Astrocyte (in vitro differentiated cells and primary cell): ENCODE measurements around the gene CDC42EP4. TPM values are rescaled to one million over a fixed set of nuclear protein-coding genes. Genes with fewer than 3 reads are reported as not detected.

Experiments
- DNase-seq: peaks from one replicate; pipeline ENCODE4 v3.0.0-alpha.2; 2010; ENCODE audit warnings: low read depth
- FAIRE-seq: peaks from 2 replicates; lab custom pipeline; 2011; peaks lifted over from hg19 to GRCh38; lab: Jason Lieb, UNC
- H2AFZ ChIP-seq: 2 replicates; pipeline ENCODE4 v1.6.0; 2012; ENCODE audit warnings: low read depth, low read length, inconsistent platforms
- H3K27ac ChIP-seq: 2 replicates; pipeline ENCODE4 v1.5.1; 2011; ENCODE audit warnings: low read depth, low read length, inconsistent platforms
- H3K27me3 ChIP-seq: 2 replicates; pipeline ENCODE4 v1.6.0; 2011; ENCODE audit warnings: low read length, inconsistent platforms; ENCODE audit not compliant: insufficient read depth
- H3K36me3 ChIP-seq: 2 replicates; pipeline ENCODE4 v1.5.1; 2011; ENCODE audit warnings: low read length, inconsistent platforms; ENCODE audit not compliant: insufficient read depth
- H3K4me1 ChIP-seq: 2 replicates; pipeline ENCODE4 v1.5.1; 2011; ENCODE audit warnings: low read length, inconsistent platforms; ENCODE audit not compliant: insufficient read depth
- H3K4me2 ChIP-seq: 2 replicates; pipeline ENCODE4 v1.6.0; 2012; ENCODE audit warnings: low read length, inconsistent platforms
- H3K4me3 ChIP-seq: 2 replicates; pipeline ENCODE4 v1.5.1; 2011; ENCODE audit warnings: low read depth, mild to moderate bottlenecking, low read length, inconsistent platforms; ENCODE audit not compliant: insufficient read depth
- H3K79me2 ChIP-seq: 2 replicates; pipeline ENCODE4 v1.6.0; 2012; ENCODE audit warnings: mild to moderate bottlenecking, low read length, inconsistent platforms; ENCODE audit not compliant: insufficient read depth
- H3K9ac ChIP-seq: 2 replicates; pipeline ENCODE4 v1.6.0; 2012; ENCODE audit warnings: mild to moderate bottlenecking, low read length, inconsistent platforms
- H3K9me3 ChIP-seq: 2 replicates; pipeline ENCODE4 v1.5.1; 2012; ENCODE audit warnings: low read depth, mild to moderate bottlenecking, low read length, inconsistent platforms; ENCODE audit not compliant: insufficient read depth
- H4K20me1 ChIP-seq: 2 replicates; pipeline ENCODE4 v1.6.0; 2012; ENCODE audit warnings: low read length, inconsistent platforms; ENCODE audit not compliant: insufficient read depth
- H3K27ac Mint-ChIP-seq: one replicate; pipeline ENCODE4 v1.8.0; 2021; ENCODE audit warnings: mild to moderate bottlenecking, mixed read lengths; ENCODE audit not compliant: unreplicated experiment
- H3K27me3 Mint-ChIP-seq: one replicate; pipeline ENCODE4 v1.8.0; 2021; ENCODE audit warnings: low read depth, mixed read lengths; ENCODE audit not compliant: unreplicated experiment
- H3K36me3 Mint-ChIP-seq: one replicate; pipeline ENCODE4 v1.8.0; 2021; ENCODE audit warnings: low read depth, mixed read lengths; ENCODE audit not compliant: unreplicated experiment
- H3K4me1 Mint-ChIP-seq: one replicate; pipeline ENCODE4 v1.8.0; 2021; ENCODE audit warnings: low read depth, mixed read lengths; ENCODE audit not compliant: unreplicated experiment
- H3K4me3 Mint-ChIP-seq: one replicate; pipeline ENCODE4 v1.8.0; 2021; ENCODE audit warnings: mild to moderate bottlenecking, moderate library complexity, mixed read lengths; ENCODE audit not compliant: unreplicated experiment
- H3K9me3 Mint-ChIP-seq: one replicate; pipeline ENCODE4 v1.8.0; 2021; ENCODE audit warnings: mild to moderate bottlenecking, mixed read lengths; ENCODE audit not compliant: unreplicated experiment
- EZH2 ChIP-seq: IDR thresholded peaks from 2 replicates; pipeline ENCODE4 v1.6.1; 2012; ENCODE audit warnings: mild to moderate bottlenecking, low read length, inconsistent platforms; ENCODE audit not compliant: insufficient read depth
- total RNA-seq: library from RNA; stranded (reverse); gene quantifications from 2 replicates; pipeline ENCODE4 v1.2.1, GENCODE V29; 2021
- TF ChIP-seq, protein P1 (sequence below): IDR thresholded peaks from 2 replicates; pipeline ENCODE4 v1.5.1; 2011; ENCODE audit warnings: low read depth, mild to moderate bottlenecking, inconsistent platforms, low read length, moderate library complexity; ENCODE audit not compliant: insufficient read depth

The CDC42EP4 gene
- total RNA-seq, 1 donor from 2014 or later = 15.8 TPM

DNA sequence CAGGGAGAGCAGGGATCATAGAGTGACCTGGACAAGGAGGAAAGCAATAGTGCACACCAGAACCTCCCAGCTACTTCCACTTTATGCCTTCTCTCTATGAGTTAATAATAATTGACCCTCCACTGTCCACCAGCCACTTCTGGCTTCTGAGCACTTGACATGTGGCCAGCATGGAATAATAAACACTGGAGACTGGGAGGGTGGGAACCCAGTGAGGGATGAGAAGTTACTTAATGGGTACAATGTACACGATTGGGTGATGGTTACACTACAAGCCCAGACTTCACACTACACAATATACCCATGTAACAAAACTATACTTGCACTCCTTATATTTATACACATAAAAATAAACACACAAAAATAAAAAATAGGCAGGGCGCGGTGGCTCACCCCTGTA, 11.4 kb downstream of the CDC42EP4 start:
- peaks cover 23% of the 10 kb centered on the region for H3K4me1 Mint-ChIP-seq
- H4K20me1 ChIP-seq = peaks cover 63% of the 10 kb centered on the region

DNA sequence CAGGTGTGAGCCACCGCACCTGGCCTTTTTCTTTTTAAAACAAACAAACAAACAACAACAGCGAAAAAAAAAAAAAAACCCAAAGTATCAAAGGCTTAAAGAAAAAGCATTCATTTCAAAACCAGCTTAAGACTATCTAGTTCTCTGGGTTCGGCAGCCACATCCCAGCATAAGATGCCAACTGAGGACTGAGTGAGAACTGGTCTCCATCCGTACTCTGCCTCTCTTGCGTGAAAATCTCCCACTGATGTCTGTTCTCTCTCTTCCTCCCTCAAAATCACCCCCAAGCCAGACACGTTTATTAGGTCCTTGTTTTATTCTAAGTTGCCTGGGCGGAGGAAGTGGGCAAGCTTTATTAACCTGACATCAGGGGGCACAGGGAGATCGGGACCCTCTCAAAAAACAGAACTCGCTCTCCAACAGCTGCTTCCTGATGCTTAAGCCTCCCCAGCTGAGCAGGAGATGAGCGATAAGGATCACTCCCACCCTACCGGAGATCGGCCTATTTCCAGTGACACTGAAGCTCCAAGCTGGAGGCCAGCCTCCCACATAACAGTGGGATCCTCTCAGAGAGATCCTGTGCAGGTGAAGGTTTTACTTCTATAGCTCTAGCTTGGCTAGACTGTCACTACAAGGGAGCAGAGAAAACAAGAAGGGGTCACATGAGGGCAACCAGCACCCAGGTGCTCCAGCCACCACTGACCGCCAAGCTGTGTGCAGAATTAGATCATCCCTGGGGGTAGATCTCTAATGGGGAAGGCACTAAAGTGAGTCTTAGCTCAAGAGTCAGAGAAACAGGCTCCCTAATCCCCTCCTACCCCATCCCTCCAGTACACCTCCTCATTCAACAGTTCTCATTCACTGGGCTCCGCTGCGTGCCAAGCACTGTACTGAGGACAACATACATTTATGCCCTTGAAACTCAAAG, 13.6 kb downstream of the CDC42EP4 start:
- peaks cover 21% of the 10 kb centered on the region for H3K4me1 ChIP-seq
- H3K27ac Mint-ChIP-seq = no peak overlapping the region
- peaks cover 2% of the 10 kb centered on the region for H3K36me3 Mint-ChIP-seq
- DNase-seq (no peak), FAIRE-seq (no peak)
- no peak overlapping the region for H3K27ac ChIP-seq
- no peak overlapping the region for H3K4me3 Mint-ChIP-seq
- no peak overlapping the region for H2AFZ ChIP-seq
- no peaks in the 10 kb centered on the region for H3K9me3 Mint-ChIP-seq
- H3K79me2 ChIP-seq = peaks cover 77% of the 10 kb centered on the region
- no peaks in the 10 kb centered on the region for H3K27me3 ChIP-seq
- peak overlapping the region; percentile 60 for H3K4me2 ChIP-seq
- peaks cover 21% of the 10 kb centered on the region for H3K4me1 Mint-ChIP-seq
- TF ChIP-seq, protein P1, sequence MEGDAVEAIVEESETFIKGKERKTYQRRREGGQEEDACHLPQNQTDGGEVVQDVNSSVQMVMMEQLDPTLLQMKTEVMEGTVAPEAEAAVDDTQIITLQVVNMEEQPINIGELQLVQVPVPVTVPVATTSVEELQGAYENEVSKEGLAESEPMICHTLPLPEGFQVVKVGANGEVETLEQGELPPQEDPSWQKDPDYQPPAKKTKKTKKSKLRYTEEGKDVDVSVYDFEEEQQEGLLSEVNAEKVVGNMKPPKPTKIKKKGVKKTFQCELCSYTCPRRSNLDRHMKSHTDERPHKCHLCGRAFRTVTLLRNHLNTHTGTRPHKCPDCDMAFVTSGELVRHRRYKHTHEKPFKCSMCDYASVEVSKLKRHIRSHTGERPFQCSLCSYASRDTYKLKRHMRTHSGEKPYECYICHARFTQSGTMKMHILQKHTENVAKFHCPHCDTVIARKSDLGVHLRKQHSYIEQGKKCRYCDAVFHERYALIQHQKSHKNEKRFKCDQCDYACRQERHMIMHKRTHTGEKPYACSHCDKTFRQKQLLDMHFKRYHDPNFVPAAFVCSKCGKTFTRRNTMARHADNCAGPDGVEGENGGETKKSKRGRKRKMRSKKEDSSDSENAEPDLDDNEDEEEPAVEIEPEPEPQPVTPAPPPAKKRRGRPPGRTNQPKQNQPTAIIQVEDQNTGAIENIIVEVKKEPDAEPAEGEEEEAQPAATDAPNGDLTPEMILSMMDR = no peak
- no peak for TF ChIP-seq EZH2
- no peak overlapping the region for H3K4me3 ChIP-seq
- peak overlapping the region; percentile 1 for H3K9ac ChIP-seq
- H3K36me3 ChIP-seq = no peaks in the 10 kb centered on the region
- H4K20me1 ChIP-seq = peaks cover 71% of the 10 kb centered on the region
- no peaks in the 10 kb centered on the region for H3K27me3 Mint-ChIP-seq
- no peaks in the 10 kb centered on the region for H3K9me3 ChIP-seq

More for the DNA sequence above, 11.4 kb downstream of the CDC42EP4 start:
- Mint-ChIP-seq H3K4me3 (no peak overlapping the region), H3K27ac (no peak overlapping the region), H3K9me3 (no peaks in the 10 kb centered on the region), H3K27me3 (no peaks in the 10 kb centered on the region), H3K36me3 (peaks cover 2% of the 10 kb centered on the region)
- no peak for TF ChIP-seq EZH2
- TF ChIP-seq, protein P1 = no peak
- no peak overlapping the region for H3K9ac ChIP-seq
- peaks cover 83% of the 10 kb centered on the region for H3K79me2 ChIP-seq
- H3K4me3 ChIP-seq = no peak overlapping the region
- no peak for DNase-seq
- FAIRE-seq = no peak
- H3K4me1 ChIP-seq = peaks cover 32% of the 10 kb centered on the region
- no peak overlapping the region for H3K4me2 ChIP-seq
- no peak overlapping the region for H2AFZ ChIP-seq
- H3K27ac ChIP-seq = no peak overlapping the region
- H3K9me3 ChIP-seq = no peaks in the 10 kb centered on the region
- no peaks in the 10 kb centered on the region for H3K36me3 ChIP-seq
- H3K27me3 ChIP-seq = no peaks in the 10 kb centered on the region
